GM19193 (cell line): Measurements from ENCODE around the gene ROR1.

Experiments
- POLR2A ChIP-seq: IDR thresholded peaks from 4 replicates; pipeline ENCODE4 v1.6.1; 2011; ENCODE audit not compliant: insufficient read depth, insufficient read length; ENCODE audit errors: extremely low read depth

Gene ROR1

DNA sequence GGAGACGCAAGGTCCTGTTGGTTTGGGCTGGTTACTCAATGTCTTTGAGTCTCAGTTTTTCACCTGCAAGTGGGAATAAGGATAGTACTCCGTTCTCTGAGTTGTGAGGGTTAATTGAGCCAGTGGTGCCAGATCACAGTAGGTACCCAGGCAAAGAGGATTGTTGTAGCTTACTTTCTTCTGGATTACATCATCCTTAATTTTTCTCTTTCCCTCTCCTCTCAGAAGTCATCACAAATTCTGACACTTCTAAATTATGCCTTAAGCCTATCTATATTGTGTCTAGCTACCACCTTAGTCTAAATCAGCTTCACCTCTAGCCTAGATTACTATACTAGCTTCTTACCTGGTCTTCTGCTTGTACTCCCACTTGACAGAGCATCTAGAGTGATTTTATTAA, 149.5 kb downstream of the ROR1 start:
- TF ChIP-seq POLR2A: no peak

DNA sequence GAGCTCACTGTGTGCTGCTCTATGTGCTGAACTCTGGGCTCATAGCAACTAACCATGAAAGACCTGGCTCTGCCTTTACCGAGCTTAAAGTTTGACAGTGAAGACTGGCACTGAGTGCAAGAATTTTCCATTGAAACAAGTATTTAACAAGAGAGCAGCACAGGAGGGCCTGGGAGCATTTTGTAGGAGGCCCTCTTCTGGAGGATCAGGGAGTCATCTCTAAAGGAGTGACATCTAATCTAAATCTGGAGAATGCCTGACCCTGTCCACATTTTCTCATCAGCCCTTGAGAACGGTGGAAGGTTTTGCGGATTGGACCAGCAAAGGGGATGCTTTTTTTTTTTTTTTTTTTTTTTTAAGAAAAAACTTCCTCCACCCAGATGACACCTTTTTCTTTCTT, 150.8 kb downstream of the ROR1 start:
- no peak for TF ChIP-seq POLR2A

DNA sequence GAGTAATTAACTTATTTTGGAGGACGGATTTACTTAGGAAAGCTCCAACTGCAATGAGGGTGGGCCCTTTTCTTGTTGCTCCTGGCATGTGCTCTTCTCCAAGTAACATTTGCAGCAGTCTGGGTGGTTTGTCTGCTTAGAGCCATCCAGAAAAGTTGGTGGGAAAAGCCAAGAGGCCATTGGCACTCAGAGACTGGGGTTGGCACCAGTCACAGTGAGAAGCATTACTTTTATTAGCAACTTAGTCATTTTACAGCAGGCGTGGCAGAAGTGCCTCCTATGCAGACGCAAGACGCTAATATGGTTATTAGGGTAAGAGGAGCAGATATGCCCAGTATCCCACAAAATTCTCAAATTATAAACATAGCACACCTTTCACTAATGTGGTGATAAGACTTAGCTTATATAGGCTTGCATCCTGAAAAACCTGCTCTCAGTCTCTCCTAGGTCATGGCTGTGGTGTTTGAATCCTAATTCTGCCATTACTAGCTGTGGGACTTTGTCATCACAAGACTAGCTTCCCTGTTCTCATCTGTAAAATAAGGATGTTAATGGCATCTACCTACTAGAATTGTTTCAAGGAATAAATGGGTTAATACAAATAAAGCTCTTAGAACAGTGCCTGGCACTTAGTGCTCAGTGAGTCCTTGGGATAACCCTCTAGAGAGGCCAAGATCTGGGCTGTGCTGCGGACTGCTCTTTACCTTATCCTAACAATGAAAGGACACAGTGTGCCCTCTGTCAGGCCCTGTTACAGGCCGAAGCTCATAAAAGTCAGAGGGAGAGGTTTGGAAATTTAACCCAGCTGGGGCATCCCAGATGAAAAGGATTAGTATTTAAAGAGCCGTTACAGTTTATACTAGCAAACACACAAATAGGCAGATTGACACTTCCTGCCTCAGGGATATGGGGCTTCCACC, 154.6 kb downstream of the ROR1 start:
- no peak for TF ChIP-seq POLR2A

DNA sequence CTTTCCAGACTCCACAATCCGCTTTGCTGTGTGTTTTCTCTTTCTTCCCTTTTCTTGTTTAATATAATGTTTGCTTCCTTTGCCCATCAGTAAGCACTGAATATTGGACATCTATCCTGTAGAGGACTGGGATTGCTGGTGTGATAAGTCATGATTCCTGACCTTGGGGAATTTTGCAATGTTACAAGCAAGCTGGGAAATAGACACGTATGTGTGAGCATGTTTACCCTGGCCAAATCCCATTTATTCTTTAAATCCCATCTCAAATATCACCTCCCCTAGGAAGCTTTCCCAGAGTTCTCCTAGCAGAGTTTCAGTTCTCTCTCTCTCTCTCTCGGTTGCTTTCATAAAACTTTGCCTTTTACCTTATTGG, 155.3 kb downstream of the ROR1 start:
- TF ChIP-seq POLR2A: no peak

DNA sequence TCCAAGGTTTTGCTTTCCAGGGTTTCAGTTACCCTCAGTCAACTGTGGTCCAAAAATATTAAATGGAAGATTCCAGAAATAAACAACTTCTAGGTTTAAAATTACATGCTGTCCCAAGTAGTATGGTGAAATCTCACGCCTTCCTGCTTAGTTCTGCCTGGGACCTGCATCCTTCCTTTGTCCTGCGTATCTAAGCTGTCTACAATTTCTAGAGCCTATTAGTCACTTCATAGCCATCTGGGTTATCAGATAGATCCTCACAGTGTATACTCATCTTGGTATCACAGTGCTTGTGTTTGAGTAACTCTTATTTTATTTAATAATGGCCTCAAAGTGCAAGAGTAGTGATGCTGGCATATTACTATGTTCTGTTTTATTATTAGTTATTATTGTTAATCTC, 157.7 kb downstream of the ROR1 start:
- TF ChIP-seq POLR2A: no peak

DNA sequence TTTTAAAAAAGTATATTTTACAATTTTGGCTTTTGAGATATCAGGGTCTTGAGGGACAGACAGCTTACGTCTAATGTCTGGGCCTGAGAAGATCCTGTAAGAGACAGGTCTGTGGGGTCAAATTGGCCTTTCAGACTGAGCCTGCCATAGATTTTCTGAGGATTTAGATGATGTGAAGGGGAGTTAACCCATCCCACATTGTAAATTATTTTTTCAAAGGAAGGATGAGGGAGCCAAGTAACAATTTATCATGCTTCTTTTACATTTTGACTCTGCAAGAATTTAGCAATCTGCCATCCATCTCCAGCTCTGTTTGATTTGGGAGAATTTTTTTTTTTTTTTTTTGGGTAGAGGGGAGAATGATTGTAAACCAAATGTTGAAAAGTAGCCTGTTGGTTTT, 160.9 kb downstream of the ROR1 start:
- TF ChIP-seq POLR2A: no peak

DNA sequence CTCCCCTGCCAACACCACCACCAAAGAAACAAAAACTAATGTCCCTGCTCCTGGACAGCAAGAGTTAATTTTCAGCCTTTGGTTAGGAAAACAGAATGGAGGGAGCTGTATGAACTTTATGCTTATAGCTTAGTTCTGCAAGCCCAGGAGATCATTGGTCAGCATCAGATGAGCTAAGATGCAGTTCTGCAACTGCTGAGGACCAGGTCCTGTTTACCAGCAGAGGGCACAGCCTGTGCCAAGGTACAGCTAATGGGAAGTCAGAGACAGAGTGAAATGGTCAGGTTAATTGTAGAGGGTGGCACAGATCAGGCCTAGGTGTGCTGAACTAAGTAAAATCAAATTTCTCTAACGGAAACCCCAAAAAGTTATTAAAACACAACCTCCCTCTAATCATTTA, 161.3 kb downstream of the ROR1 start:
- TF ChIP-seq POLR2A: no peak

DNA sequence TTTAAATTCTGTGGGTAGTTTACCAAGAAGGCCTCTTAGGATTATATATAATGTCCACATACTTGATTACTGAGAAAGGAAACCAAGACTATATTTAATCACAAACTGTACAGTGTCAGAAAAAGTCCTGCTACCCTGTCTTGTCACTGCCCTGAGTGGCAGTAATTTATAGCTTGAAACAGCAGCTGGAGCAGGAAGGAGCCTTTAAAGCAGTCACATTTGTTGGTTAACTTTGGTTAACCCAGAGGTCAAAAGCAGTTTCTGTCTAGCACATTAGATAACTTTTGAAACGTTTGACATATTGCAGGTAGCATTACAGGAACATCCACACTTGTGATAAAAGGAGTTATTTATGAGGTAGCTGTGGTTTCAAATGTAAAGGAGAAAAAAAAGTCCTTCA, 161.7 kb downstream of the ROR1 start:
- TF ChIP-seq POLR2A: no peak

DNA sequence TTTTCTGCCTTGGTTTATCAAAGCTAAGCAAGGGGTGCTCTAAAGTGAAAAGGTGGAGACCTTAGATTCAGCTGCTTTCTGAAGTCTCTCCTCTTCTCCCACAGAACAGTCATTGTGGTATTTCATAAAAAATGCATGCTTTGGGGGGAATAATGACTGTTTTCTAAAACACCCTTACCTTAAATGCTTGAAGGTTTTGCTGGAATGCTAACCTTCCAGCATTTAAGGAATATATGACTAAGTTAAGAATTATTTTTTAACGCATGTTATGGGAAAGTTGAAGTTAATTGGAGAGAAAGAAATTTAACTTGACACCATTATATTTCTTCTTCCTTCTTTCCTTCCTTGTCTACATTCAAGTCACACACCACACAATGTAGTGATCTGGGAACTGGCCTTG, 162.5 kb downstream of the ROR1 start:
- no peak for TF ChIP-seq POLR2A

DNA sequence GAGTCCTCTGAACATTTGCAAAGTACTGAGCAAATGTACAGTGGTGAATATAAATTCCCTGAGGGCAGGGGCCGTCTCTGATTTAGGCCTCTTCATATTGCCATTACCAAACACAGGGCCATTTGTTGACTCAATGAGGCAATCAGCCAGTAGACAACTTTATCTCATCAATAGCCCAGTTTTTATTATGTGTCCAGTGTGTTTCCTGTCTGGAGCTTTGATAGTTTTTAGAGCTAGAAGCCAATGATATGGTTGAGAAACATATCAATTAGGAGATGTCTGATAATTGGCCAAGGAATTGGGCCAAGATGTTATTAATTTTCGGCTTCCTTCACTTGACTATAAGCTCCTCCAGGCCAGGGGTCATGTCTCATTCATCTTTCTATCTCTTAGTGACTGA, 163.0 kb downstream of the ROR1 start:
- TF ChIP-seq POLR2A: no peak

DNA sequence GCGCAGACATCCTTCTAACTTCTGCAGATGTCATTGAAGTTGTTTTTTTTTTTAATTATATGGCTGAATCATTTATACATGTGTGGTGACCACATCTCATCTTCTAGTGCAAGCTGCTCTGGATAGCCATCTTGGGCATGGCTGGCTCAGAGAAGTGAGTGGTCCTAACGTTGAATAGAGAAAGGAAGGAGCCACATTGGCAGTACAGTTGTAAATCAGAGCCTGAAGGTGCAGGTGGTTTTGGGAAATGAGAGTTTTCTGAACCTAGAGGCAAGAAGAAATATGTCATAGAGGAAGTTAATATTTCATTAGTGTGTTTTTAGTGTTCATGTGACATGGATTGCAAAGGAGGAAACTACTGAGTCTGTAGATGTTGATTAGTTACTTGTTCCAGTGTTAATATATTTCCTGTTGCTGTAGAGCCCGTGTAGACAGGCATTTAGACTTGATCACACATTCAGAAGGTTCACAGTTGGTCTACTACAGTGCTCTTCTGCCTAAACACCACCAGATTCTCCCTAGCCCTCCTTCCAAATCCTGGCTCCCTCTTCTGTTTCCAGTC, 163.7 kb downstream of the ROR1 start:
- no peak for TF ChIP-seq POLR2A

DNA sequence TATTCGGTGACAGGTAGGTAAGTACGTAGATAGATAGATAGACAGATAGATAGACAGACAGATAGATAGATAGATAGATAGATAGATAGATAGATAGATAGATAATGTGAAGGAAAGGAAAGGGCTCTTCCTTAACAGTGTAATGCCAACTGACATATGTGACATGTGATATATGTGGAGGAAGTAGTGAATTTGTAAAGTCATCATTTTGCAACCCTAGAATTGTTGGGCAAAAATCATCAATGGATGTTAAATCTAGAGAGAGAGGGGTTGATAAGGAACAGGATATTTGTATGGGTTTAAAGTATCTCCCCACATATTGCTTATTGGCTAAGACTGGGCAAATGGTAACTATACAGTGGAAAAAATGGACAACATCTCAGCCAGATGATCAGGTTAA, 166.6 kb downstream of the ROR1 start:
- no peak for TF ChIP-seq POLR2A

DNA sequence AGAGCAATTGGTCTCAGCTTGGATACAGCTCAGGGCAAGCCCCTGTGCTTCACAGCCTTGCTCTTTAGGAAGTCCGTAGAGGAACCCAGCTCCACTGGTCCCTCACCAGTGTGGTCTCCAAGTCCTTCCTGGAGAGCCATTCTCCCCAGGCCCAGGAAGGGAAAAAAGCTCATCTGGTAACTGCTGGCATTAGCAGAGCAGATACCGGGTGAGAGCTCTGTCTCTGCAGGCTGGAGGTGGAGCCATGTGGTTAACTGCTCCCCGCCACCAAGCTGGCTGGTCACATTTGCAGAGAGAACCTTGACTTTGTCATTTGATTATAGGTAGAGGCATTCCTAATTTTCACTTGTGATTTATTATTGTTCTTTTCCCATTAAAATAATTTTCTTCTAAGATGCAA, 169.6 kb downstream of the ROR1 start:
- no peak for TF ChIP-seq POLR2A

DNA sequence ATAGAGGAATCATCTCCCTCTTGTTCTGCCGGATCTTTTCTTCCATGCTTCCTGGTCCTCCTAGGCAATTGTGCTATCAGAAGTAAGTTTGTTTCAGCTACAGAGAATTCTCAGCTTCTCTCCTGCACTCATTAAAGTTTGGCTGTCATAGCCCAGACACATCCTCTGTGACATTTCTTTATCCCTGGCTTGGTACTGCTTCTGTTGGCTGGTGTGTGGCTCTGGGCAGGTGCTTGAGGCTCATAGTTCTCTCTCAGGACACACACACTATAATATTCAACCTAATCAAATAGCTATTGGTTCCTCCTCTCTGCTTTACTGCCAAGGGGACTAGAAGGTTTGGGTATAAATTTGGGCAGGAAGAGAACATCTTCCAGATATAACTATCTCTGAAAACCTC, 172.1 kb downstream of the ROR1 start:
- no peak for TF ChIP-seq POLR2A

DNA sequence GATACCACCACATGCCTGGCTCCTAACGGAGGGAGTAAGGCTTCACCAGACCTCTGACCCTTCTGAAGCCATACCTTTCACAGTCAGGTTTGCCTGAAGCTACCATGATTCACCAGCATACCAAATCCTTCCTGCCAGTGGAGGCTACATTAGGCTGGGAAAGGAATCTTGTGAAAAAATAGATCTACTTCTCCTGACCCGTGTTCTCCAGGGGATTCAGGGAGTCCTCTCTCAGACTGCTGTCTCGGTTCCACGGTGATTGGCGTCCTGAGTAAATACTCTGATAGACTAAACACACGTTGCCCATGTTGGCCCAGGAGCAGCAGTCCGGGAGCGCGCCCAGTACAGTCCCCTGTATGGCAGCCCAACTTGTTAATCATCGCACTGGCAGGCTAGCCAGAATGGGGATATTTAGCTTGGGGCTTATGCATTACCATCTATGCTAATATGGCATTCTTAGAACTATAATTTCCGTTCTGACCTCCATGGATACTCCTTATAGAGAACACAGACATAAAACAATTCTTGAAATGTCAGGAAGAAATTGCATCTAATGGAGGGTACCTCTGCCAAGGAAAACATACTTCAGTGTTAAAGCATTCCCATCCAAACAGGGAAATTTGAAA, 173.2 kb downstream of the ROR1 start:
- TF ChIP-seq POLR2A: no peak

DNA sequence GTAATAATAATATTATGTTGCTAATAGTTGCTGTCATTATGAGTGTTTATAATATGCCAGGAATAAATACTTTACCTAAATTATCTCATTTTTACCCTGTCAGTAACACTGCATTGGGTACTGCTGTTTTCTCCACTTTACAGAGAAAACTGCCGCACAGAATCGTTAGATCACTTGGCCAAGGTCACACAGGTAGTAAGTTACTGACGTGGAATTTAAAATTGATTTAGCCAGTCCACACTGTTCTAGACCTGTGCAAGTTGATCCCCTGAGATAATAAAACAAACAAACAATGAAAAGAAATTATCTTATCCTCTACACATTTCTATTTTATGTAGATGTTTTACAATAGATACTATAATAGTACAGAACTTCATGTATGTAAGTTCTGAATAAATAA, 174.1 kb downstream of the ROR1 start:
- TF ChIP-seq POLR2A: no peak
